GM19455 (cell line): Measurements from ENCODE around the gene EYS.
"Not testable (repeated sequence)": the region's sequence is repeated elsewhere in the genome, so short reads cannot be mapped to it uniquely, and the experiment has no call there.

Experiments used
- ATAC-seq: cut with Tn5 transposase; IDR thresholded peaks from one replicate; pipeline ENCODE4 v1.9.1; 2021; ENCODE audit not compliant: unreplicated experiment

EYS gene

DNA sequence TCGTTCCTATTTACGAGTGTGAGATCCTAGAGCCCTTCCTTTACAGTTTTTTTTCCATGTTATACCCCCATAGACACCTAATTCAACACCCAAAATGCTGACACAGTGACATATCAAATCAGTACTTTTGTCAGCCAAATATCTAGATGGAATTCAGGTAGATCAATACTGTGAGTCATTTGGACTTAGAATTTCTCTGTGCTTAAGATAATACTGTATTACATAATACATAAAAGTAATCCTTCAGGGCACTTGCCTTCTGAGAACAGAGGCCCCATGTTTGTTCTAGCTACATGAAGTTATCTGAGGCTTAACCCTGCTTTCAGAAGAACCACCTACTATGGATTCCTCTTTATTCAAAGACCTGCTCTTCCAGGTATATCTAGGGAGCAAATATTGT lies 1448.3 kb downstream of the EYS start:
- ATAC-seq = no peak

DNA sequence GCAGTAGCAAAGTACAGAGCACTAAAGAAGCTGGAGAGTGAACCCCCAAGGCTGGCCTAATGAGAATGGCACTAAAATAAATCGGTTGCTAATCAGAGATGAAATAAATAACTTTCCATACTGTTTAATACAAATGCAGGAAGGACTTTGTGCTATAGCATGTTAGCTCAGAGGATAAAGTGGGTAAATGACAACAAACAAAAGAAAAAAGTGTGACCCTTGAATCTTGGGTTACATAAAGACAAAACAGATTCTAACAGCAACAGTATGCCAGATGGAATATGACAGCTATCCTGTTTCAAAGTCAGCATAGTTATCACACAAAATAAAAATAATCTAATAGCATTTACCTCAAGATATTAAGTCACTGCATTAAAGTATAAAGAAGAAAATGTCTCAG lies 1448.7 kb downstream of the EYS start:
- ATAC-seq = no peak

GRCh38 chr6:64257586-64257985 lies 1449.4 kb downstream of the EYS start:
- no peak for ATAC-seq

GRCh38 chr6:64256483-64256882 lies 1450.5 kb downstream of the EYS start:
- ATAC-seq = no peak

DNA sequence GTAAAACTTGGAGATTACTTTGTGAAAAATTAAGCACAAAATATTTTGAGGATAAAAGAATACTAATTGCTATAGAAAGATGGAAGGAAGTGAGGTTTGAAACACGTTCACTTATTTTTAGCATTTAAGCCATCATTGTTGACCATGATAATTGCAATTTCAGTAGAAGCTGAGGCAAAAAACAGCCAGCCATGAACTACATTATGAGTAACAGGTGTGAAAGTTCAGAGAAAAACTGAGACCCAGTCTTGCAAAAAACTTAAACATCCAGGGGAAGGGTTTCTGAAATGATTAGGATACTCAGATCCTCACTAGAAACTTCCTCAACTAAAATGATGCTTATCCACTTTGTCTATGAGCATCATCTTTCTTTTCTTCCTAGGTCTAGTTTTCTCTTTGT lies 1452.0 kb downstream of the EYS start:
- no peak for ATAC-seq

GRCh38 chr6:64254558-64254957 lies 1452.5 kb downstream of the EYS start:
- ATAC-seq = no peak

- no peak for ATAC-seq
Observed at GRCh38 chr6:64252256-64252655, 1454.8 kb downstream of the EYS start.

DNA sequence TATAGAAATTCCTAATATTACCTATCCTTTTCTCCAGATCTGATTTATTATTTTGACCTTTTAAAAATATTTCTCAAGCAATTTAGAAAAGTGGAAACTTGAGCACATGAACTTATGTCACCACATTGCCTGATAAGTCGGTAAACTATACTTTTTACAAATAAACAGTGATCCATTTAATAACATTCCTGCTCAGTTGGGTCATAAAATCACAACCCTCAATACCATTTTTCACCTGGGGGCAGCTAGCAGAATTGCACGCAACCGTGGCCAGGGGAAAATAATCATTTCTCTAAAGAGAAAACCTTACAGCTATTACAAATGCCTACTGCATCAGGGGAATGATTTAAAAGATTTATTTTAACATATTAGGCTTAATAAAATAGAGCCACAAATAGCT lies 1456.9 kb downstream of the EYS start:
- no peak for ATAC-seq

DNA sequence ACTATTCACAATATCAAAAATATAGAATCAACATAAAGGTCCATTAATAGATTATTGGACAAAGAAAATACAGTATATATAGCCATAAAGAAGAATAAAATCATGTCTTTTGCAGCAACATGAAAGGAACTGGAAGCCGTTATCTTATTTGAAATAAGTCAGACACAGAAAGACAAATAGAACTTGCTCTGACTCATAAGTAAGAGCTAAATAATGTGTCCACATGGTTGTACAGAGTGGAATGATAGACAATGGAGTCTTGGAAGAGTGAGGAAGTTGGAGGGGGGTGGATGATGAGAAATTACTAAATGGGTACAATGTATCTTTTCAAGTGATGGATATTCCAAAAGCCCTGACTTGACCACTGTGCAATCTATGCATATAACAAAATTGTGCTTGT lies 1457.9 kb downstream of the EYS start:
- no peak for ATAC-seq

GRCh38 chr6:64243618-64244017 lies 1463.4 kb downstream of the EYS start:
- ATAC-seq = no peak

GRCh38 chr6:64238908-64239307 lies 1468.1 kb downstream of the EYS start:
- ATAC-seq = not testable (repeated sequence)

DNA sequence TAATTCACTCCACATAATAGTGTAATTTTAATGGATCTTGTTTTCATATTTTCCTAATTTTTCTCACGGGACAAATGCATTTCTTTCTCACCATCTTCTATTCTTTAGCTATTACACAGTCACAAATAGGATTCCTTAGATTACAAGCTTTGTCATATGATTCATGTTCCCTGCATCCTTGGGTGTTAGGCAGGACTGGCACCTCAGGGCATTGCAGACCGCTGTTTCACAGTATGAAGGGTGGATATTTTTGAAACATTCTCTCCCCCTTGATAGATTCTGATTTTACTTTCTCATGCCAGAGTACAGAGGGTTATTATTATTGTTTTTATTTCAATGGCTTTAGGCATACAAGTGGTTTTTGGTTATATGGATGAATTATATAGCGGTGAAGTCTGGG lies 1469.0 kb downstream of the EYS start:
- no peak for ATAC-seq

GRCh38 chr6:64233746-64234145 lies 1473.3 kb downstream of the EYS start:
- no peak for ATAC-seq

DNA sequence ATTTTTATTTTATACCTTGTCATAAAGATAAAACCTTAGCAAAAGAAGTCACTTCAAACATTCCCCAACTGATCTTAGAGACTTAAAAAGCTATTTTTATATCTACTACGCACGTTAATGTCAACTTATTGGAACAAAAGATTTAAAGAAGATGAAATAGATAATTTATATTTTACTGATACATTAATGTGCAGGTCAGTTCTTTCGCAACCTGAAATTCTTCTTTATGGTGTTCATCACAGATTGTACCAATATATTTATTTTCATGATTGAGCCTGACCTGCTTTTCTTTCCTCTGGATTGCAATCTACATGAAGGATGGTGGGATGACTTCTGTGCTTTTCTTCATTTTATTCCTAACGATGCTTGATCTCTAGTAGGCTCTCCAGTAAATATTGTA lies 1475.1 kb downstream of the EYS start:
- ATAC-seq = no peak

- no peak for ATAC-seq
Observed at GRCh38 chr6:64230530-64230929, 1476.5 kb downstream of the EYS start.

DNA sequence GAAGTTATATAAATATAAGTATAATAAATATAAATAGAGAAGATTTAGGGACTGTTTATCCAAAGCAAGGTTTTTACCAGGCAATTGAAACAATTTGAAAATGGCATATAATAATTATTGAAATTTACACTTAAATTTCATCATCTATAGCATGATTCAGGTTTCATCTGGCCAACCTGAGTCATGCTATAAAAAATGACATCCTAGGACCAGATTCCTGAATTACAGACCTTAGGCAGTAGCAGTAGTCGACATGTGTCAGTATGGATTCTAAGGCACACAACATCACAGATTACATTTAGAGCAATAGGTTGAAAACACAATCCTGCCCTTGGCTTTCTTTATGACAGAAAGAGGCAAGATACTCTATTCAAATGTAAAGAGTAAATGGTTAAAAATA lies 1479.2 kb downstream of the EYS start:
- no peak for ATAC-seq

DNA sequence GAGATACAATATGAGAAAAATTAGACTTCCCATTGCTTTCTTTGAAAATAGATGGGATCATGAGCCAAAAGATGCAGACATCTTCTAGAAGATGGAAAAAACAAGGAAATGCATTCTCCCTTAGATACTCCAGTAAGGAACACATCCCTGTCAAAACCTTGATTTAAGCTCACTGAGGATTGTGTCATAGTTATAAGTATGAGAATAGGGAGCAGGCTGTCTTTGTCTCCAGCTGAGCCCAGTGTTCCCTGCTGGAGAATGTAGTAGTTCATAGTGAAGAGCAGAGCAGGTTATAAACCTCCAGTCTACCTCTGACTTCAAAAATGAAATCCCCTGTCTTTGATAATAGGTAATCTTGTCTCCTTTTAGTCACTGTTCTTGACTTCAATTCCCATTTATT lies 1481.5 kb downstream of the EYS start:
- no peak for ATAC-seq

- no peak for ATAC-seq
Observed at GRCh38 chr6:64224819-64225218, 1482.2 kb downstream of the EYS start.

DNA sequence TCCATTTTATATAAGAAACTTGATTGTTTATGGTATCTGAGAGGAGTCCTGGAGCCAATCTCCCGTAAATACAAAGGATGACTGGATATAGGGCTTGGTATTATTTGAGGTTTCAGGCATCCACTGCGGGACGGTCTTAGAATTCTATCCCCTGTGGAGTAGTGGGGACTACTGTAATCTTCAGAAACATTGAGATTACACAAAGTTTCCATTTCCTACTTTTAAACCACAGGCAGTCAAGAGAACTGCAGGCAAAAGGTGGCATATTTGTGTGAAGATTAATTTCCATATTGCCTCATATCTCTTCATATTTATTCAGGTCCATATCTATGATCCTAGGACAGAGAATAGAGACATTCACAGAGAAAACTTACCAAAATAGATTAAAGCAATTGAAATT lies 1485.2 kb downstream of the EYS start:
- ATAC-seq = no peak

GRCh38 chr6:64220801-64221200 lies 1486.2 kb downstream of the EYS start:
- no peak for ATAC-seq

GRCh38 chr6:64217721-64218620 lies 1489.1 kb downstream of the EYS start:
- peak; percentile 65 for ATAC-seq

- ATAC-seq = no peak
Observed at GRCh38 chr6:64214373-64214772, 1492.7 kb downstream of the EYS start.

GRCh38 chr6:64213697-64214096 lies 1493.3 kb downstream of the EYS start:
- ATAC-seq = no peak
